ENCODE measurements around the gene ZNF460. TPM values are rescaled to one million over a fixed set of nuclear protein-coding genes. Genes with fewer than 3 reads are reported as not detected.
"Not testable (repeated sequence)": the region's sequence is repeated elsewhere in the genome, so short reads cannot be mapped to it uniquely, and the experiment has no call there.

Gene ZNF460
- total RNA-seq, 1 experiment from 2014 or later, result 39.0 TPM

DNA sequence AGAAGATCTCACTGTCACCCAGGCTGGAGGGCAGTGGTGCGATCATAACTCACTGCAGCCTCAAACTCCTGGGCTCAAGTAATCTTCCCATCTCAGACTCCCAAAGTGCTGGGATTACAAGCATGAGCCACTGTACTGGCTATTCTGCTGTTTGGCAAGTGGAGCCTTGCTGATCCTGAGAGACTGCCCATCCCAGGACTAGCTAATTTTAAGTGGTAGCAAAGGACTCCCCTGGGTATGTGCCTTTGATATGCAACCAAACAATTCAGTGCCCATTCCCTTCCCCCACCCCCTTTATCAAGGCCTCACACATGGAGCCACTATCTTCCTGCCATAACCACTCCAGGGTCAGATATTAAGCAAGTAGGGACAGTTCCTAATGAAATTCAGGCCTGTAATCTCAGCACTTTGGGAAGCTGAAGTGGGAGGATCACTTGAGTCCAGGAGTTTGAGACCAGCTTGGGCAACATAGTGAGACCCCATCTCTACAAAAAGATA lies 17.0 kb upstream of the ZNF460 start:
- no peak overlapping the region for H3K27ac ChIP-seq
- H3K27me3 ChIP-seq (replicated peaks), result no peaks in the 10 kb centered on the region
- peaks cover 24% of the 10 kb centered on the region for H3K36me3 ChIP-seq
- H3K4me3 ChIP-seq, result no peak overlapping the region
- no peak for DNase-seq (ENCODE audit: low read depth in 1 of 2, low spot score in 2 of 2)
- H3K4me1 ChIP-seq (replicated peaks), result no peaks in the 10 kb centered on the region
- no peaks in the 10 kb centered on the region for H3K9me3 ChIP-seq (replicated peaks)

DNA sequence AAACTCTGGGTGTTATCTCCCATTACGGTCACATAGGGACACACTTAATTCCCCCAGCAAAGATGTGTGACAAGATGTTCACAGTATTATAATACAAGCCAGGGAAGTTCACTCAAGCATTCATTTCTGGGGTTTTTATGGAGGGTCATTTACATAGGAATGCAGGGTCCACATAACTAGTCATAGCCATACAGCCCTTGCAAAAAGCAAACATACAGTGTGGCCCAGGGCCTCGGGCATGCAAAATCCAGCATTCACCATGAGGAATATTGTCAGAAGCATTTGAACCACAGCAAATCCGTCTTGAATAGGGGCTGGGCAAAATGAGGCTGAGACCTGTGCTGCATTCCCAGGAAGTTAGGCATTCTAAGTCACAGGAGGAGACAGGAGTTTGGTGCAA lies 13.0 kb upstream of the ZNF460 start:
- no peak for DNase-seq (ENCODE audit: low read depth in 1 of 2, low spot score in 2 of 2)

DNA sequence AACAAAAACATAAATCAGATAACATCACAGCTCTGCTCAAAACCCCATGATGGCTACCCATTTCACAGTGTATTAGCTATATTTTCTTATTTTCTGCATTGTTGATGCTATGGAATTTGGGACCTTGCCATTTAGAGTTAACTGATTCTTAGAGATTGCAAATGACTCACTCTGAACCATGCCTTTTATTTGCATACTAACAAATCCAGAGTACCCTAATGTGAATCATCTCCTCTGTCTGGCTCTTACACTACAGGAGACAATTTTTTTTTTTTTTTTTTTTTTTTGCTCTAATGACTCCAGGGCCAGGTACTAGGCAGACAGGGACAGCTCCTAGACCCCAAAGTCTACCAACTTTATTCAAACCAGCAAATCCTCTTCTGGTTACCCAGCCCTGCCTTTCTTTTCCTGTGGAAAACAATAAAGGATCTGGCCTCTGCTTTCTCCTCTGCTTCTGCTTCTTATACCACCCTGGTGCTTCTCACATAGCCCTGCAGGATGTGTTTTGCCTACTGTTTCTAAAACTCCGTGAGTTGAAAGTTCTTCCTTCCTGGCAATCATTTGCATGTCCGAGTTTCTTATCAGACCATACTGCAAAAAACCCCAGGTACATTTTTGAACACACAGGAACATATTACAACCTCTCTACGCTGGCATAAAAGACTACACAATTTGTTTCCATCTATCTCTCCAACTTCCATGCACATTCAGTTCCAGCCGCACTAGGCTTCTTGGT lies 10.6 kb upstream of the ZNF460 start:
- DNase-seq (ENCODE audit: low read depth in 1 of 2, low spot score in 2 of 2), result peak in 1 of 2 experiments; percentile 62
- Histone ChIP-seq H3K27me3 (replicated peaks) (no peaks in the 10 kb centered on the region), H3K9me3 (replicated peaks) (no peaks in the 10 kb centered on the region), H3K27ac (peak overlapping the region; percentile 53), H3K4me3 (no peak overlapping the region), H3K4me1 (replicated peaks) (peaks cover 14% of the 10 kb centered on the region), H3K36me3 (no peaks in the 10 kb centered on the region)

More for the DNA sequence above, 13.0 kb upstream of the ZNF460 start:
- H3K4me3 ChIP-seq, result no peak overlapping the region
- H3K9me3 ChIP-seq (replicated peaks), result no peaks in the 10 kb centered on the region
- no peak overlapping the region for H3K27ac ChIP-seq
- H3K36me3 ChIP-seq, result 0 out of 2 replicates have a peak, but pooled peaks cover 2% of the 10 kb centered on the region
- peaks cover 14% of the 10 kb centered on the region for H3K4me1 ChIP-seq (replicated peaks)
- H3K27me3 ChIP-seq (replicated peaks), result no peaks in the 10 kb centered on the region

DNA sequence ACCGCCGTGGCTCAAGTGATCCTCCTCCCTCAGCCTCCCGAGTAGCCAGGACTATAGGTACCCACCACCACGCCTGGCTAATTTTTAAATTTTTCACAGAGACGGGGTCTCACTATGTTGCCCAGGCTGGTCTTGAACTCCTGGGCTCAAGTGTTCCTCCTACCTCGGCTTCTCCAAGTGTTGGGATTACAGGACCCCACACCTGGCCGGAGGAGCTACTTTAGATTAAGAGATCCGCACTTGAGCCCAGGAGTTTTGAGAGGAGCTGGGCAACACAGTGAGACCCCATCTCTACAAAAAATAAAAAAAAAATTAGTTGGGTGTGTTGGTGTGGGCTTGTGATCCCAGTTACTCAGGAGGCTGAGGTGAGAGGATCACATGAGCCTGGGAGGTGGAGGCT lies 9.0 kb upstream of the ZNF460 start:
- Histone ChIP-seq H3K4me1 (replicated peaks) (peaks cover 14% of the 10 kb centered on the region), H3K9me3 (replicated peaks) (no peaks in the 10 kb centered on the region), H3K36me3 (no peaks in the 10 kb centered on the region), H3K27ac (no peak overlapping the region), H3K4me3 (no peak overlapping the region), H3K27me3 (replicated peaks) (no peaks in the 10 kb centered on the region)
- no peak for DNase-seq (ENCODE audit: low read depth in 1 of 2, low spot score in 2 of 2)

DNA sequence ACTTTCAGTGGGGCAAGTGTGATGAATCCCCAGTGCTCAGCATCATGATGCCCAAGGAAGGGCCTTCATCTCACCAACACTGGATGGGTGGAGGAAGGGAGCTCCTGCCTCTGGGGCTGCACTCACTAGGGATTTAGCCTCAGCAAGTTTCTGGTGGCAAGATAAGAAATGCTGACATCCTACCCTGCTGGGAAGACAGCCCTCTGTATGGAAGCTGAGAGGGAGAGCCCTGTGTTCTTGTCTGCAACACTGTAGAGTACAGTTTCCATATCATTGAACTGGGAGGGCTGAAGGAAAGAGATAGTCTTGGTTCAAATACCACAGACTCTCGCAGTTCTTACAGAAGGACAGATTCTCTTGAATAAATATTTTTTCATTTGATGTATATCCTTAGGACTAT lies 7.3 kb upstream of the ZNF460 start:
- Histone ChIP-seq H3K4me3 (no peak overlapping the region), H3K27ac (no peak overlapping the region), H3K27me3 (replicated peaks) (no peaks in the 10 kb centered on the region), H3K9me3 (replicated peaks) (no peaks in the 10 kb centered on the region), H3K36me3 (no peaks in the 10 kb centered on the region), H3K4me1 (replicated peaks) (peaks cover 14% of the 10 kb centered on the region)
- DNase-seq (ENCODE audit: low read depth in 1 of 2, low spot score in 2 of 2), result no peak

DNA sequence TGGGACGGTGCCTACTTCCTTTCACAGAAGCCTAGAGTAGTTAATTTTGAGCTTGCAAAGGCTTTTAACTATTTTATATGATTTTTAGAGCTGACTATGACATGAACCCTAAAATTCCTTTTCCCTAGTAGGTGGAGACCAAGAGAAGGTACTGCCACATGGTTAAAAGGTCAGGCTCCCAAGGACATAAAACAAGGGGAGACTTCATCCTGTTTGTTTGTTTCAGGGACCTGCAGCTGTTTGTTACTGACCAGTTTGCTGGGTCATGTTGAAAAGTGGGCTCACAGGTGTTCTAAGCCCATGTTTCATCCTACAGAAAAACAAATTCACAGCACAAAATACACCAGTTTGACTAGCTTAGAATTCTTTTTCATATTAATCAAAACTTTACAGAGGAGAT lies 3.9 kb upstream of the ZNF460 start:
- H3K4me3 ChIP-seq, result no peak overlapping the region
- no peaks in the 10 kb centered on the region for H3K9me3 ChIP-seq (replicated peaks)
- H3K27me3 ChIP-seq (replicated peaks), result no peaks in the 10 kb centered on the region
- no peak overlapping the region for H3K27ac ChIP-seq
- peaks cover 9% of the 10 kb centered on the region for H3K36me3 ChIP-seq
- DNase-seq (ENCODE audit: low read depth in 1 of 2, low spot score in 2 of 2), result no peak
- peaks cover 6% of the 10 kb centered on the region for H3K4me1 ChIP-seq (replicated peaks)

DNA sequence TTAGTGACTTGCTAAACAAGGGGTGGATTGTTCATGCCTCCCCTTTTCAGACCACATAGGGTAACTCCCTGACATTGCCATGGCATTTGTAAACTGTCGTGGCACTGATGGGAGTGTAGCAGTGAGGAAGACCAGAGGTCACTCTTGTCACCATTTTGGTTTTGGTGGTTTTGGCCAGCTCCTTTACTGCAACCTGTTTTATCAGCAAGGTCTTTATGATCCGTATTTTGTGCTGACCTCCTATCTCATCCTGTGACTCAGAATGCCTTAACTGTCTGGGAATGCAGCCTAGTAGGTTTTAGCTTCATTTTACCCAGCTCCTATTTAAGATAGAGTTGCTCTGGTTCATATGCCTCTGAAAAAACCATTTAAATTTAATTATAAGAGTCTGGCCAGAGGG lies 1.8 kb upstream of the ZNF460 start:
- Histone ChIP-seq H3K36me3 (peaks cover 19% of the 10 kb centered on the region), H3K4me1 (replicated peaks) (peaks cover 14% of the 10 kb centered on the region)
- not testable (repeated sequence) for DNase-seq (ENCODE audit: low read depth in 1 of 2, low spot score in 2 of 2); H3K4me3 ChIP-seq; H3K27me3 ChIP-seq (replicated peaks); H3K27ac ChIP-seq; H3K9me3 ChIP-seq (replicated peaks)

DNA sequence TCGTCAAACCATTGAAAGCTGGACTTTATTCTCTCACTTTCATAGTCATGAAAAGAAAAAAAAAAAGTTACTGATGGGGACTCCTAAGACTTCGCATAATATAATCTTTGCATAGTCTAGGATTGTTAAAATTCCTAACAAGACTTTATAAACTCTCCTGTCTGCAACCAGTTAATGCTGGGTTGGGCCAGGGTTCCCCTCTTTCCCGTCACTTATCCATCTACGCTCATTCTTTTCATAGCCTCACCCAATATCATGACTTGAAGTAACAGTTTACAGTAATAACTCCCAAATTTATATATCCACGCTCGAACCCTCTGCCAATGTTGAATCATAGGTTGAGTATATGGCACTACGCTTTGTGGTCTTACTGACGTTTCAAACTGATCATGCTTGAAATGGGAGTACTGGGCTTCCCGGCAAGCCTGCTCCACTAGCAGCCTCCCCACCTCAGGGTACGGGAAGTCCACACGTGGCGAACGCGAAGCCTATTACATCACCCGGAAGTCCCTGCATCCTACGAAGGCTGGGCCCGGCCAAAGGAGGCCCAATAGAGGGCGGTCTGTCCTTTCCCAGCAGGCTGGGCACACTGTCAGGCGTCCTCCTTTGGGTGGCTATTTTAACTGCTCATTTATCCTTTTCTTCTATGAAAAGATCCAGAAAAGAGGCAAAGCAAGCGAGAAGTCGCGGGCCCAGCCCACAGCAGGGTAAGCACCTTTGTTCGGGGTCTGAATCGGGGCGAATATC lies 694 bp upstream of the ZNF460 start:
- no peaks in the 10 kb centered on the region for H3K27me3 ChIP-seq (replicated peaks)
- H3K9me3 ChIP-seq (replicated peaks), result no peaks in the 10 kb centered on the region
- H3K36me3 ChIP-seq, result peaks cover 27% of the 10 kb centered on the region
- H3K27ac ChIP-seq, result peak overlapping the region; percentile 98
- peak; percentile 91 to 92 for DNase-seq (ENCODE audit: low read depth in 1 of 2, low spot score in 2 of 2)
- H3K4me3 ChIP-seq, result peak overlapping the region; percentile 66
- H3K4me1 ChIP-seq (replicated peaks), result peaks cover 14% of the 10 kb centered on the region

DNA sequence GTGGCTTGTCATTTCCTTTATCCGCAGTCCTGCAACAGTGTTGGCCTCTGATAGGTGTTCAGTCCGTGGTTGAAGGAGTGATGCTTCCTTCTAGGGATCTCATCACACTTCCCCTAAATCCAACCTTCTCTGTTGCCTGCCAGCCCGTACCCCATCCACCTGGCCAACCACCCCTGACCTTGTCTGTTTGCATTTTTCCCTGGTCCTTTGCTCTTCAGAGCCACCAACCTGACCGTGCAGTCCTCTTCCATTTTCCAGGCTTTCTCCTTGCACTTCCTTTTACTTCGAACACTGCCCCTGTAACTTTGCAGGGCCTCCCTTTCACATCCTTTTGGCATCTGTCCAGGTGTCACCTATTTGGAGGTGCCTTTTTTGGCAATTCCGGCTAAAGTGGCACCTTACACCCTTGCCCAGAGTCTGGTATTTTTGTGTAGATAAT lies 696 bp downstream of the ZNF460 start:
- DNase-seq (ENCODE audit: low read depth in 1 of 2, low spot score in 2 of 2), result peak in 1 of 2 experiments; percentile 24

DNA sequence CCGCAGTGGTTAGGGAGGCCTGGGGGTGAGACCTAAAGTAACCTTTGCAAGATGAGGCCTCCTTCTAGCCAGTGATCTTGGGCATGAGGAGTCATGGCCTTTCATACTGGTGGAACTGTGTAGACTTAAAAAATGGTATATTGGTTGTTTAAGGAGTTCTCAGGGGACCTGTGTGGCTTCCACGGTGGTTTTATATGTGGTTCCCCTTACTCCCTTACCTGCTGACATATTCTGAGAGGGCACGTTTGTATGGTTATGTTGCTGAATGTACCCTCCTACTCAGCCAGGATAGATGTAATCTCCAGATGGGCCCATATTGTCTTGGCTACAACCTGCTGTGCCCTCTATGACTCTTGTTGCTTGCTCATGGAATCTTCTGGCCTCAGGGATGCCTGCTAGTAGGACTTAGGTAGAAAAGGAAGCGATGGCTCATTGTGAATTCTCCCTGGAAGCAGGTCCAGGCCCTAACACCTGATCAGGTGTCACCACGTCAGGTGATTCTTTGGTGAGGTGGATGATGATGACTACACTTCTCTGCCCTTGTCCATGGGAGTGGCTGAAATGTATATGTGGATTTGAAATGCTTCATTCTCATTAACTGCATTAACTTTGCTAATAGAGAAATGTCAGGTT lies 1.8 kb downstream of the ZNF460 start:
- Histone ChIP-seq H3K4me3 (no peak overlapping the region), H3K4me1 (replicated peaks) (peaks cover 14% of the 10 kb centered on the region), H3K36me3 (peaks cover 53% of the 10 kb centered on the region), H3K27ac (no peak overlapping the region), H3K27me3 (replicated peaks) (no peaks in the 10 kb centered on the region), H3K9me3 (replicated peaks) (no peaks in the 10 kb centered on the region)
- no peak for DNase-seq (ENCODE audit: low read depth in 1 of 2, low spot score in 2 of 2)

More for the DNA sequence above, 696 bp downstream of the ZNF460 start:
- Histone ChIP-seq H3K36me3 (peaks cover 41% of the 10 kb centered on the region), H3K4me1 (replicated peaks) (peaks cover 14% of the 10 kb centered on the region), H3K9me3 (replicated peaks) (no peaks in the 10 kb centered on the region), H3K4me3 (peak overlapping the region; percentile 66), H3K27ac (peak overlapping the region; percentile 98), H3K27me3 (replicated peaks) (no peaks in the 10 kb centered on the region)

DNA sequence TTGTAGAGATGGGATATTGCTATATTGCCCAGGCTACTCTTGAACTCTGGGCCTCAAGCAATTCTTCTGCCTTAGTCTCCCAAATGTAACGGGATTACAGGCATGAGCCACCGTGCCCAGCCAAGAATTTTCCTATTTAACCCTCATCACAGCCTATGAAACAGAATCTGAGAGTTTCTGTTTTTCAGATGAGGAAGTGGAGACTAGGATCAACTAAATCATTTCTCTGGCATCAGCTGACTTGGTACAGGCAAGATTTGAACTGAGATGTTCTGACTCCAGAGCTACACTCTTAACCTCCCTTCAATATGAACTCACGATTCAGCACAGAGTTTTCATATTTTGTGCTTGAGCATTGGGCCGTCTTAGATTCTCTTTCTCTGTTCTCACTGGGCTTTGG lies 8.1 kb downstream of the ZNF460 start:
- no peak for DNase-seq (ENCODE audit: low read depth in 1 of 2, low spot score in 2 of 2)
- H3K4me3 ChIP-seq, result no peak overlapping the region
- H3K27ac ChIP-seq, result no peak overlapping the region
- H3K27me3 ChIP-seq (replicated peaks), result no peaks in the 10 kb centered on the region
- H3K9me3 ChIP-seq (replicated peaks), result peaks cover 12% of the 10 kb centered on the region
- no peaks in the 10 kb centered on the region for H3K4me1 ChIP-seq (replicated peaks)
- H3K36me3 ChIP-seq, result peaks cover 97% of the 10 kb centered on the region

DNA sequence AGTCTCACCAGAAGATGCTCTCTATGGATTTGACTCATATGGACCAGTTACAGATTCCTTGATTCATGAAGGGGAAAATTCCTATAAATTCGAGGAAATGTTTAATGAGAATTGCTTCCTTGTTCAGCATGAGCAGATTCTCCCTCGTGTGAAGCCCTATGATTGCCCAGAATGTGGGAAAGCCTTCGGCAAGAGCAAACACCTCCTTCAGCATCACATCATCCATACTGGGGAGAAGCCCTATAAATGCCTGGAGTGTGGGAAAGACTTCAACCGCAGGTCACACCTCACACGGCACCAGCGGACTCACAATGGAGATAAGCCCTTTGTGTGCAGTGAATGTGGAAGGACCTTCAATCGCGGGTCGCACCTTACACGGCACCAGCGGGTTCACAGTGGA lies 10.7 kb downstream of the ZNF460 start:
- H3K4me3 ChIP-seq, result no peak overlapping the region
- H3K27me3 ChIP-seq (replicated peaks), result no peaks in the 10 kb centered on the region
- no peaks in the 10 kb centered on the region for H3K4me1 ChIP-seq (replicated peaks)
- H3K9me3 ChIP-seq (replicated peaks), result peaks cover 18% of the 10 kb centered on the region
- H3K27ac ChIP-seq, result no peak overlapping the region
- H3K36me3 ChIP-seq, result peaks cover 99% of the 10 kb centered on the region
- DNase-seq (ENCODE audit: low read depth in 1 of 2, low spot score in 2 of 2), result no peak

DNA sequence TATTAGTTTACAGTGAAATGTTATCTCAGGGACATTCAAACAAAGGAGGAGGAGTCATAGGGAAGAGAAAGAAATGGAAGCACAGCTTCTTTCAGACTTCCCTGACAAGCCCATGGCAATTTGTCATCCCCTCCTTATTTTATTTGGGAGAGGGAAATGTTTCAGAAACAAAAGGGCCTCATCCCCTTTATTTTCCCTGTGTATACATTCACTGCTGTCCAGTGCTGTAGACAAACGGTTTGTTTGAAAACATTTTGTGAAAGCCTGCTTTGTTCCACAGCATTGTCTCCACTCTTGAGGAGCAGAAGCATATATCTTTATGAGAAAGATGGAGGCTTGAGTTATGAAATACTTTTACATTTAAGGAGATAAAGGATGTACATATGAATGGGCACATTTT lies 12.3 kb downstream of the ZNF460 start:
- peaks cover 94% of the 10 kb centered on the region for H3K36me3 ChIP-seq
- no peaks in the 10 kb centered on the region for H3K27me3 ChIP-seq (replicated peaks)
- no peak overlapping the region for H3K4me3 ChIP-seq
- no peak for DNase-seq (ENCODE audit: low read depth in 1 of 2, low spot score in 2 of 2)
- no peaks in the 10 kb centered on the region for H3K4me1 ChIP-seq (replicated peaks)
- H3K27ac ChIP-seq, result no peak overlapping the region
- peaks cover 18% of the 10 kb centered on the region for H3K9me3 ChIP-seq (replicated peaks)

DNA sequence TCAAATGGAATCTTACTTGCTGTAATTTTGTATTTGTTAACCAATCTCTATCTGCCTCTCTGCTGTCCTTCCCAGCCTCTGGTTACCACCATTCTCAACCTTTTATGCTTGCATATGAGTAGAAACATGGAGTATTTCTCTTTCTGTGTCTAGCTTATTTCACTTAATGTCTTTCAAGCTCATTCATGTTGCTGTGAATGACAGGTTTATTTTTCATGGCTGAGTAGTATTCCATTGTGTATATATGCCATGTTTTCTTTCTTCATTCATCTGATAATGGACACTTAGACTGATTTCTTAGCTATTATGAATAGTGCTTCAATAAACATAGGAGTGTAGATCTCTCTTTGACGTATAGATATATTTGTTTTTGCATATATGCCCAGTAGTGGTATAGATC lies 13.4 kb downstream of the ZNF460 start:
- Histone ChIP-seq H3K9me3 (replicated peaks) (peaks cover 18% of the 10 kb centered on the region), H3K27me3 (replicated peaks) (no peaks in the 10 kb centered on the region), H3K36me3 (peaks cover 92% of the 10 kb centered on the region), H3K4me1 (replicated peaks) (no peaks in the 10 kb centered on the region), H3K4me3 (no peak overlapping the region), H3K27ac (no peak overlapping the region)
- no peak for DNase-seq (ENCODE audit: low read depth in 1 of 2, low spot score in 2 of 2)
